ENCODE measurements around the gene CBFA2T2. TPM values are rescaled to one million over a fixed set of nuclear protein-coding genes. Genes with fewer than 3 reads are reported as not detected.

Gene CBFA2T2
- total and polyA plus RNA-seq, 10 of the 15 experiments (the other 5 are each of a cell fraction or from before 2014, with no cell fraction given) = 0.61 to 8.6 (median 5.5) TPM

DNA sequence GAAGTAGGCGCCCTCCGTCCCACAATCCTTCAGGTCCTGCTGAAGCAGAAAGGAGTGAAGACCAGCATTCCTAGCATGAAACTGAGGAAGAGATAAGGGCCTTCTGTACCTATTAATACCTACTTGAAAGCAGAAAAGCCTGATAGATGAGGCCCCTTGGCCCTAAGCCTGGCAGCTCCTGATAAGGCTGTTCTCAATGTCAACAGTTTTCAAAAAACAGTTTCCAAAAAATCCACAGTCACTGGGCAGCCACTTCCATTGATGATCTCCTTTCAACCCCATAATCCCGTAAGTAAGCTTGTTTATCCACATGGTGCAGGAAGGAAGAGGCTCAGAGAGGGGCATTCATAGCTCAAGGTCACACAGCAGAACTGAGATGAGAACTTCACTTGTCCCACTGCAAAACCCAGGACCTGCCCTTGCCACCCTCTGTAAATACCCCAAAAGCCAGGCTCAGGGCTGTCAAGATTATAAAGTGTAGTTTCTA is 199.1 kb downstream of the CBFA2T2 start:
- ChIA-PET RAD21 (ENCODE audit: unreplicated experiment) (no interaction called here), SMC1A (ENCODE audit: uncharacterized antibody, unreplicated experiment) (interaction anchor here (1.2 to 1.5 kb wide), 2 partner anchors 14 to 81 kb away, joined by 3 to 5 read pairs; no protein-coding TSS in a partner anchor), CTCF (no interaction called here), POLR2A (interaction anchor here (0.6 kb wide), 1 partner anchor 41 kb away, joined by 8 read pairs; no protein-coding TSS in a partner anchor)
- 82% methylated on average over 3 of the region's 3 CpGs for WGBS (ENCODE audit: insufficient coverage, insufficient replicate concordance, low lambda C conversion rate, missing lambda C conversion rate)
- intact Hi-C loops (cut with micrococcal nuclease; ENCODE audit: unreplicated experiment) = loop anchor here (5.0 to 10.0 kb wide), 2 partner anchors 88 to 306 kb away; partner anchors contain the start of gene RALY
- ATAC-seq (no peak), DNase-seq (ENCODE audit: low read depth, low spot score) (no peak), FAIRE-seq (no peak)
- no peaks in the 10 kb centered on the region for H3K36me3 ChIP-seq (ENCODE audit: control insufficient read depth in 2 of 2, insufficient read depth in 2 of 2, low read length in 1 of 2)
- no TSS peak for BruUV-seq (replicated peaks)
- H3K27ac ChIP-seq (ENCODE audit: control insufficient read depth, insufficient read depth) = no peak overlapping the region
- TF ChIP-seq SREBF1 (IDR thresholded peaks at IDR 0.05; ENCODE audit: low read length) (no peak), CUX1 (IDR thresholded peaks at IDR 0.05; ENCODE audit: insufficient replicate concordance, low read depth, low read length) (no peak), CBX5 (IDR thresholded peaks at IDR 0.05; ENCODE audit: low read depth) (no peak)
- H3K27me3 ChIP-seq (replicated peaks in 1 of 2; ENCODE audit: control insufficient read depth in 2 of 2, insufficient read depth in 2 of 2, low read length in 1 of 2) = no peaks in the 10 kb centered on the region
- H3K4me1 ChIP-seq (ENCODE audit: control insufficient read depth, insufficient read depth, low read length) = peaks cover 21% of the 10 kb centered on the region
- H3K79me2 ChIP-seq (ENCODE audit: control insufficient read depth, insufficient read depth, low read length) = peaks cover 17% of the 10 kb centered on the region
- no peaks in the 10 kb centered on the region for H4K20me1 ChIP-seq (ENCODE audit: control insufficient read depth, insufficient read depth)
- H3K9ac ChIP-seq (ENCODE audit: control insufficient read depth, insufficient read depth, low read length) = no peak overlapping the region
- no peaks in the 10 kb centered on the region for H3K9me3 ChIP-seq (replicated peaks; ENCODE audit: control insufficient read depth, insufficient read depth, low read length)
- in situ Hi-C loops (cut with MboI) = no loop called here
- H3K4me3 ChIP-seq = no peak overlapping the region
- no peak overlapping the region for H2AFZ ChIP-seq (ENCODE audit: control insufficient read depth, low read depth, low read length)
- H3K4me2 ChIP-seq (ENCODE audit: control insufficient read depth, insufficient read depth) = no peak overlapping the region
